SK-N-MC (cell line): ENCODE measurements around the gene TTF1.
A peak's percentile ranks its signal among the peaks of the same experiment; 100 is the strongest.

Source experiments
- DNase-seq: peaks from one replicate; pipeline ENCODE4 v3.0.0-alpha.2; 2011; ENCODE audit warnings: low read depth, low spot score
- H3K27ac ChIP-seq: fragments of 200-600 bp; sonication (generic); 2 replicates; pipeline ENCODE4 v1.5.1; 2016; ENCODE audit warnings: mixed run types
- H3K36me3 ChIP-seq: fragments of 200-600 bp; sonication (generic); 2 replicates; pipeline ENCODE4 v1.6.1; 2017; ENCODE audit warnings: antibody characterized with exemption, low read length, mixed read lengths; ENCODE audit not compliant: insufficient read depth
- H3K4me3 ChIP-seq: fragments of 200-600 bp; sonication (generic); 2 replicates; pipeline ENCODE4 v1.5.1; 2016
- H3K9ac ChIP-seq: fragments of 200-600 bp; sonication (generic); 2 replicates; pipeline ENCODE4 v1.8.0; 2017; ENCODE audit warnings: mixed run types, mixed read lengths; ENCODE audit not compliant: insufficient read length
- H3K9me3 ChIP-seq: fragments of 200-600 bp; sonication (generic); 2 replicates; pipeline ENCODE4 v1.6.1; 2017; ENCODE audit warnings: low read depth, mild to moderate bottlenecking, antibody characterized with exemption, low read length, moderate library complexity, mixed read lengths
- EZH2 ChIP-seq: fragments of 200-600 bp; sonication (generic); IDR thresholded peaks from one replicate; pipeline ENCODE4 v1.6.1; 2017; ENCODE audit warnings: antibody characterized with exemption
- FOXP2 ChIP-seq: optimal IDR thresholded peaks from 2 replicates; pipeline ENCODE3; 2011; ENCODE audit warnings: mild to moderate bottlenecking, moderate library complexity; ENCODE audit not compliant: insufficient read depth; ENCODE audit errors: extremely low read length, control extremely low read depth
- POLR2AphosphoS5 ChIP-seq: IDR thresholded peaks from 2 replicates; pipeline ENCODE4 v1.6.1; 2012; ENCODE audit warnings: mild to moderate bottlenecking, low read depth, low read length, borderline replicate concordance

The TTF1 gene

GRCh38 chr9:132407196-132407595, 556 bp upstream of the TTF1 start:
- Histone ChIP-seq H3K9me3 (no peaks in the 10 kb centered on the region), H3K4me3 (peak overlapping the region; percentile 78), H3K27ac (no peak overlapping the region), H3K9ac (no peak overlapping the region), H3K36me3 (peaks cover 17% of the 10 kb centered on the region)
- TF ChIP-seq EZH2 (no peak), POLR2AphosphoS5 (no peak), FOXP2 (no peak)
- DNase-seq: no peak

- DNase-seq: no peak
- Histone ChIP-seq H3K27ac (no peak overlapping the region), H3K4me3 (no peak overlapping the region), H3K9me3 (no peaks in the 10 kb centered on the region), H3K36me3 (peaks cover 34% of the 10 kb centered on the region), H3K9ac (no peak overlapping the region)
- no peak for TF ChIP-seq FOXP2
- TF ChIP-seq POLR2AphosphoS5: no peak
- no peak for TF ChIP-seq EZH2
Observed at GRCh38 chr9:132404228-132404881, 2.3 kb downstream of the TTF1 start.

- Histone ChIP-seq H3K9ac (no peak overlapping the region), H3K27ac (no peak overlapping the region), H3K9me3 (no peaks in the 10 kb centered on the region), H3K4me3 (no peak overlapping the region), H3K36me3 (peaks cover 52% of the 10 kb centered on the region)
- TF ChIP-seq FOXP2 (no peak), EZH2 (no peak), POLR2AphosphoS5 (no peak)
- no peak for DNase-seq
Observed at GRCh38 chr9:132401824-132402223, 4.8 kb downstream of the TTF1 start.

- no peak overlapping the region for H3K4me3 ChIP-seq
- DNase-seq: no peak
- H3K9me3 ChIP-seq: no peaks in the 10 kb centered on the region
- peaks cover 76% of the 10 kb centered on the region for H3K36me3 ChIP-seq
- TF ChIP-seq EZH2 (no peak), FOXP2 (no peak), POLR2AphosphoS5 (no peak)
- no peak overlapping the region for H3K9ac ChIP-seq
- H3K27ac ChIP-seq: no peak overlapping the region
Observed at GRCh38 chr9:132395560-132395959, 11.1 kb downstream of the TTF1 start.

- peaks cover 89% of the 10 kb centered on the region for H3K36me3 ChIP-seq
- H3K9ac ChIP-seq: no peak overlapping the region
- DNase-seq: no peak
- H3K27ac ChIP-seq: no peak overlapping the region
- no peak overlapping the region for H3K4me3 ChIP-seq
- no peak for TF ChIP-seq POLR2AphosphoS5
- TF ChIP-seq EZH2: no peak
- no peak for TF ChIP-seq FOXP2
- no peaks in the 10 kb centered on the region for H3K9me3 ChIP-seq
Observed at GRCh38 chr9:132391449-132391848, 15.2 kb downstream of the TTF1 start.

- DNase-seq: no peak
- H3K27ac ChIP-seq: no peak overlapping the region
- no peak for TF ChIP-seq POLR2AphosphoS5
- TF ChIP-seq FOXP2: no peak
- TF ChIP-seq EZH2: no peak
- H3K9me3 ChIP-seq: no peaks in the 10 kb centered on the region
- no peak overlapping the region for H3K4me3 ChIP-seq
- H3K9ac ChIP-seq: no peak overlapping the region
- H3K36me3 ChIP-seq: peaks cover 87% of the 10 kb centered on the region
Observed at GRCh38 chr9:132390966-132391365, 15.7 kb downstream of the TTF1 start.

- Histone ChIP-seq H3K9me3 (no peaks in the 10 kb centered on the region), H3K4me3 (no peak overlapping the region), H3K9ac (no peak overlapping the region), H3K27ac (no peak overlapping the region), H3K36me3 (peaks cover 79% of the 10 kb centered on the region)
- no peak for DNase-seq
- no peak for TF ChIP-seq EZH2
- TF ChIP-seq POLR2AphosphoS5: no peak
- TF ChIP-seq FOXP2: no peak
Observed at GRCh38 chr9:132387133-132387532, 19.5 kb downstream of the TTF1 start.

- no peak overlapping the region for H3K27ac ChIP-seq
- H3K9ac ChIP-seq: no peak overlapping the region
- TF ChIP-seq FOXP2 (no peak), POLR2AphosphoS5 (no peak)
- H3K4me3 ChIP-seq: no peak overlapping the region
- peaks cover 61% of the 10 kb centered on the region for H3K36me3 ChIP-seq
- DNase-seq: no peak
- H3K9me3 ChIP-seq: no peaks in the 10 kb centered on the region
Observed at GRCh38 chr9:132384376-132384775, 22.3 kb downstream of the TTF1 start.

GRCh38 chr9:132383462-132383883, 23.2 kb downstream of the TTF1 start:
- no peak overlapping the region for H3K9ac ChIP-seq
- peaks cover 61% of the 10 kb centered on the region for H3K36me3 ChIP-seq
- TF ChIP-seq POLR2AphosphoS5 (no peak), EZH2 (no peak), FOXP2 (no peak)

More at GRCh38 chr9:132383462-132383883, 23.2 kb downstream of the TTF1 start:
- no peak overlapping the region for H3K4me3 ChIP-seq
- H3K27ac ChIP-seq: no peak overlapping the region
- DNase-seq: no peak
- H3K9me3 ChIP-seq: no peaks in the 10 kb centered on the region
